OCI-LY3 (cell line): ENCODE measurements around the gene ACACB.

ENCODE experiments used
- H2AFZ ChIP-seq: fragments of 200-600, 300-600 bp; shearing (Covaris generic); 2 replicates; pipeline ENCODE4 v1.6.0; 2014; ENCODE audit warnings: antibody characterized with exemption, low read depth, low read length
- H3K27ac ChIP-seq: fragments of 200-600, 300-600 bp; sonication (generic); 2 replicates; pipeline ENCODE4 v1.5.1; 2014; ENCODE audit warnings: mild to moderate bottlenecking, low read length, moderate library complexity, mixed read lengths
- H3K27me3 ChIP-seq: fragments of 200-600, 300-600 bp; sonication (generic); 2 replicates; pipeline ENCODE4 v1.6.1; 2014; ENCODE audit warnings: low read depth, low read length, mixed read lengths
- H3K36me3 ChIP-seq: fragments of 200-600, 300-600 bp; sonication (generic); replicated peaks from 2 replicates; pipeline ENCODE3; 2014; ENCODE audit warnings: low read depth, low read length, mixed read lengths
- H3K4me1 ChIP-seq: fragments of 300-600, 200-600 bp; sonication (generic); 2 replicates; pipeline ENCODE4 v1.6.1; 2014; ENCODE audit warnings: low read length, mixed read lengths
- H3K4me2 ChIP-seq: fragments of 200-600, 300-600 bp; sonication (generic); 2 replicates; pipeline ENCODE4 v1.6.1; 2014; ENCODE audit warnings: low read length, mixed read lengths
- H3K4me3 ChIP-seq: fragments of 300-600, 200-600 bp; sonication (generic); 2 replicates; pipeline ENCODE4 v1.5.1; 2014; ENCODE audit warnings: antibody characterized with exemption, mild to moderate bottlenecking, low read length, moderate library complexity
- H3K79me2 ChIP-seq: fragments of 300-600, 200-600 bp; shearing (Covaris generic); 2 replicates; pipeline ENCODE4 v1.6.1; 2014; ENCODE audit warnings: mild to moderate bottlenecking, low read length, mixed read lengths
- H3K9ac ChIP-seq: fragments of 300-600, 200-600 bp; shearing (Covaris generic); 2 replicates; pipeline ENCODE4 v1.6.0; 2014; ENCODE audit warnings: mild to moderate bottlenecking, low read length, moderate library complexity
- H3K9me3 ChIP-seq: fragments of 200-600, 300-600 bp; shearing (Covaris generic); 2 replicates; pipeline ENCODE4 v1.6.1; 2014; ENCODE audit warnings: low read length, mixed read lengths; ENCODE audit not compliant: insufficient read depth
- H4K20me1 ChIP-seq: fragments of 200-600, 300-600 bp; sonication (generic); 2 replicates; pipeline ENCODE4 v1.6.1; 2016; ENCODE audit warnings: low read length, mixed read lengths; ENCODE audit not compliant: insufficient read depth
- EZH2phosphoT487 ChIP-seq: fragments of 200-600 bp; shearing (Covaris generic); IDR thresholded peaks from 2 replicates; pipeline ENCODE4 v1.6.1; 2018; ENCODE audit warnings: antibody characterized with exemption, mixed run types, low read depth
- TF ChIP-seq, protein P1 (sequence below): fragments of 200-600, 300-600 bp; sonication (generic); IDR thresholded peaks from 2 replicates; pipeline ENCODE4 v1.5.1; 2014; ENCODE audit warnings: antibody characterized with exemption, low read length, low read depth

The ACACB gene

DNA sequence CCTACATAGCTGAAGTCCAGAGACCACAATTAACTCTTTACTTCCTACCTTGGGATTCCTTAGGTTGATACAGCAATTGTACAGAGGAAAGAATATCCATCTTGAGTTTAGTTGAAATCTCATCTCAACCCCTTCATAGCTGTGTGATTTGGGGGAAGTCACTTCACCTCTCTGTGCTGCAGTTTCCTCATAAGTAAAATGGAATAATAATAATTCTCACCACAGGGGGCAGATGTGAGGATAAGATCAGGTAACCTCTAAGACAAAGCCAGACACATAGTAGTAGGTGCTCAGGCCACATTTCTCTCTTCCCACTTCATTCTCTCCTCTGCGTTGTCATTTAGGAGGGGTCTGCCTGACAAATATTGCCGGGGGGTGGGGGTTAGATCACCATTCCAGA, 186.0 kb downstream of the ACACB start:
- no peak overlapping the region for H3K4me2 ChIP-seq
- H3K79me2 ChIP-seq, result no peaks in the 10 kb centered on the region
- no peaks in the 10 kb centered on the region for H3K36me3 ChIP-seq
- H3K9ac ChIP-seq, result no peak overlapping the region
- TF ChIP-seq, protein P1, sequence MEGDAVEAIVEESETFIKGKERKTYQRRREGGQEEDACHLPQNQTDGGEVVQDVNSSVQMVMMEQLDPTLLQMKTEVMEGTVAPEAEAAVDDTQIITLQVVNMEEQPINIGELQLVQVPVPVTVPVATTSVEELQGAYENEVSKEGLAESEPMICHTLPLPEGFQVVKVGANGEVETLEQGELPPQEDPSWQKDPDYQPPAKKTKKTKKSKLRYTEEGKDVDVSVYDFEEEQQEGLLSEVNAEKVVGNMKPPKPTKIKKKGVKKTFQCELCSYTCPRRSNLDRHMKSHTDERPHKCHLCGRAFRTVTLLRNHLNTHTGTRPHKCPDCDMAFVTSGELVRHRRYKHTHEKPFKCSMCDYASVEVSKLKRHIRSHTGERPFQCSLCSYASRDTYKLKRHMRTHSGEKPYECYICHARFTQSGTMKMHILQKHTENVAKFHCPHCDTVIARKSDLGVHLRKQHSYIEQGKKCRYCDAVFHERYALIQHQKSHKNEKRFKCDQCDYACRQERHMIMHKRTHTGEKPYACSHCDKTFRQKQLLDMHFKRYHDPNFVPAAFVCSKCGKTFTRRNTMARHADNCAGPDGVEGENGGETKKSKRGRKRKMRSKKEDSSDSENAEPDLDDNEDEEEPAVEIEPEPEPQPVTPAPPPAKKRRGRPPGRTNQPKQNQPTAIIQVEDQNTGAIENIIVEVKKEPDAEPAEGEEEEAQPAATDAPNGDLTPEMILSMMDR, result no peak
- TF ChIP-seq EZH2phosphoT487, result no peak
- H3K4me1 ChIP-seq, result no peaks in the 10 kb centered on the region
- H4K20me1 ChIP-seq, result no peaks in the 10 kb centered on the region
- H2AFZ ChIP-seq, result no peak overlapping the region
- no peak overlapping the region for H3K4me3 ChIP-seq
- H3K27ac ChIP-seq, result no peak overlapping the region
- H3K9me3 ChIP-seq, result no peaks in the 10 kb centered on the region
- H3K27me3 ChIP-seq, result peaks cover 22% of the 10 kb centered on the region

GRCh38 chr12:109302770-109303169, 186.4 kb downstream of the ACACB start:
- H3K27me3 ChIP-seq, result peaks cover 26% of the 10 kb centered on the region
- H3K79me2 ChIP-seq, result no peaks in the 10 kb centered on the region
- H3K36me3 ChIP-seq, result no peaks in the 10 kb centered on the region
- no peaks in the 10 kb centered on the region for H3K9me3 ChIP-seq
- H3K9ac ChIP-seq, result no peak overlapping the region
- no peak overlapping the region for H3K4me3 ChIP-seq
- TF ChIP-seq, protein P1, result no peak
- no peak for TF ChIP-seq EZH2phosphoT487
- H4K20me1 ChIP-seq, result no peaks in the 10 kb centered on the region
- H3K27ac ChIP-seq, result no peak overlapping the region
- no peak overlapping the region for H2AFZ ChIP-seq
- H3K4me2 ChIP-seq, result no peak overlapping the region
- H3K4me1 ChIP-seq, result no peaks in the 10 kb centered on the region

DNA sequence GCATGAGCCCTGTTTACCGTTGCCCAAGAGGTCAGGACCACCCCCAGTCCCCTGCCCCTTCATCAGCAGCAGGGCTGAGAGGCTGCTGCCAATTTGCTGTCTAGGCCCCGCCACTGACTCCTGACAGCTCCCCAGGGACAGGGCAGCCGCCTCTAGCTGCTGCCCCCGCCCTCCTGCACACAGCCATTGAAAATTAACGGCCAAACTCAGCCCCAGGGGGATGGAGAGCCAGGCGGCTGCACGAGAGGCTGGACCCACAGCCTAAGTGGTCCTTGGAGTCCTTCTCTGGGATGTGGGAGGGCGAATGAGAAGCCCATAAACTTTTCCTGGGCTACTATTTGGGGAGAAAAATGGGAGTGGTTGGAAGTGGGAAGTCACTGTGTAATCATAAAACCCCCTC, 188.1 kb downstream of the ACACB start:
- Histone ChIP-seq H3K4me1 (no peaks in the 10 kb centered on the region), H3K79me2 (no peaks in the 10 kb centered on the region), H3K9me3 (no peaks in the 10 kb centered on the region), H2AFZ (no peak overlapping the region), H4K20me1 (no peaks in the 10 kb centered on the region), H3K36me3 (no peaks in the 10 kb centered on the region), H3K27ac (no peak overlapping the region), H3K4me3 (no peak overlapping the region), H3K9ac (no peak overlapping the region), H3K27me3 (peaks cover 34% of the 10 kb centered on the region), H3K4me2 (no peak overlapping the region)
- TF ChIP-seq EZH2phosphoT487, result no peak
- TF ChIP-seq, protein P1, result no peak

DNA sequence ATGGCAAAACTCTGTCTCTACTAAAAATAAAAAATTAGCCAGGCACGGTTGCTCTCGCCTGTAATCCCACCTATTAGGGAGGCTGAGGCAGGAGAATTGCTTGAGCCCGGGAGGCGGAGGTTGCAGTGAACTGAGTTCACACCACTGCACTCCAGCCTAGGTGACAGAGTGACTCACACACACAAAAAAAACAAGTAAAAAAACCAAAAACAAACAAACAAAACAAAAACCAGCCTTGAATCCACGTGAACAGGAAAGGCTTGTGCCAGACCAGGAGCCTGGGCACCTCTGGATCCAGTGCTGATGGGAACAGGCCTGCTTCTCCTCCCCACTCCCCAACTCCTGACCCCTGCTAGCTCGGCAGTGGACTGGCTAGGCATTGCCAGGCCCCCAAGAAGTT, 189.2 kb downstream of the ACACB start:
- no peak for TF ChIP-seq EZH2phosphoT487
- TF ChIP-seq, protein P1, result no peak
- Histone ChIP-seq H3K9ac (no peak overlapping the region), H2AFZ (no peak overlapping the region), H3K27me3 (peaks cover 40% of the 10 kb centered on the region), H3K9me3 (no peaks in the 10 kb centered on the region), H3K79me2 (no peaks in the 10 kb centered on the region), H3K36me3 (no peaks in the 10 kb centered on the region), H3K4me2 (no peak overlapping the region), H4K20me1 (no peaks in the 10 kb centered on the region), H3K27ac (no peak overlapping the region), H3K4me3 (no peak overlapping the region), H3K4me1 (no peaks in the 10 kb centered on the region)
